Skeletal muscle tissue (tissue), 4 donors: ENCODE results near the gene SCGB1A1. TPM values are rescaled to one million over a fixed set of nuclear protein-coding genes. Genes with fewer than 3 reads are reported as not detected.
"Not testable (repeated sequence)": the region's sequence is repeated elsewhere in the genome, so short reads cannot be mapped to it uniquely, and the experiment has no call there.

Experiments used
- H3K27ac ChIP-seq: one replicate; pipeline ENCODE4 v1.7.0; 2013; ENCODE audit warnings: mild to moderate bottlenecking, low read depth, low read length, inconsistent platforms
- H3K27me3 ChIP-seq, 3 donors: one replicate each; pipeline ENCODE4 v1.7.0; 2013; ENCODE audit warnings: low read length in 3 of 3; ENCODE audit not compliant: control insufficient read depth in 3 of 3, insufficient read depth in 3 of 3
- H3K36me3 ChIP-seq, 3 donors: one replicate each; pipeline ENCODE4 v1.7.0; 2013; ENCODE audit warnings: low read length in 3 of 3; ENCODE audit not compliant: control insufficient read depth in 3 of 3, insufficient read depth in 3 of 3
- H3K4me1 ChIP-seq, 3 donors: one replicate each; pipeline ENCODE4 v1.7.0; 2013; ENCODE audit warnings: low read length in 3 of 3, mild to moderate bottlenecking in 3 of 3; ENCODE audit not compliant: control insufficient read depth in 3 of 3, insufficient read depth in 3 of 3
- H3K4me3 ChIP-seq, 3 donors: one replicate each; pipeline ENCODE4 v1.7.0; 2013; ENCODE audit warnings: low read length in 3 of 3
- H3K9ac ChIP-seq, 3 donors: one replicate each; pipeline ENCODE4 v1.7.0; 2013; ENCODE audit warnings: low read length in 3 of 3, mild to moderate bottlenecking in 3 of 3, moderate library complexity in 2 of 3, low read depth in 1 of 3
- H3K9me3 ChIP-seq, 3 donors: one replicate each; pipeline ENCODE4 v1.7.0; 2013; ENCODE audit warnings: low read length in 3 of 3; ENCODE audit not compliant: control insufficient read depth in 3 of 3
- total RNA-seq: library from RNA; depleted of rRNA; stranded (reverse); fragments of >200 nt; gene quantifications from one replicate; pipeline ENCODE4 v1.2.3, GENCODE V29; 2014
- donor health status: Osteomylitis.

Gene SCGB1A1
- not detected for total RNA-seq

- peak within 1 kb of the TSS; percentile 36 for H3K27ac ChIP-seq
- H3K9ac ChIP-seq, result no peak within 1 kb of the TSS
- H3K4me3 ChIP-seq, result no peak within 1 kb of the TSS
- H3K36me3 ChIP-seq, result no peaks in the 10 kb centered on the region
- H3K4me1 ChIP-seq, result peaks cover 8 to 9% (median 8%) of the 10 kb centered on the region in 3 donors
- no peaks in the 10 kb centered on the region for H3K9me3 ChIP-seq
- no peaks in the 10 kb centered on the region for H3K27me3 ChIP-seq
Observed at GRCh38 chr11:62418733-62419132, at the start of gene SCGB1A1. Gene SCGB1A1 (plus strand): TSS chr11:62419033. CDS start chr11:62419096, 63 bp downstream.

- Histone ChIP-seq H3K27ac (no peak overlapping the region), H3K9ac (no peak overlapping the region), H3K4me3 (no peak overlapping the region), H3K36me3 (no peaks in the 10 kb centered on the region), H3K9me3 (no peaks in the 10 kb centered on the region), H3K27me3 (no peaks in the 10 kb centered on the region), H3K4me1 (no peaks in the 10 kb centered on the region)
Observed at GRCh38 chr11:62370743-62371440, 47.9 kb upstream of the SCGB1A1 start.

- H3K27me3 ChIP-seq, result no peaks in the 10 kb centered on the region
- H3K4me3 ChIP-seq, result no peak overlapping the region
- H3K27ac ChIP-seq, result no peak overlapping the region
- no peaks in the 10 kb centered on the region for H3K36me3 ChIP-seq
- no peaks in the 10 kb centered on the region for H3K4me1 ChIP-seq
- no peak overlapping the region for H3K9ac ChIP-seq
- no peaks in the 10 kb centered on the region for H3K9me3 ChIP-seq
Observed at GRCh38 chr11:62372871-62373270, 46.0 kb upstream of the SCGB1A1 start.

GRCh38 chr11:62373464-62374119 is 45.2 kb upstream of the SCGB1A1 start:
- no peak overlapping the region for H3K27ac ChIP-seq
- no peak overlapping the region for H3K9ac ChIP-seq
- no peak overlapping the region for H3K4me3 ChIP-seq
- no peaks in the 10 kb centered on the region for H3K4me1 ChIP-seq
- no peaks in the 10 kb centered on the region for H3K36me3 ChIP-seq
- H3K9me3 ChIP-seq, result no peaks in the 10 kb centered on the region
- H3K27me3 ChIP-seq, result no peaks in the 10 kb centered on the region

GRCh38 chr11:62374801-62375200 is 44.0 kb upstream of the SCGB1A1 start:
- Histone ChIP-seq H3K9ac (no peak overlapping the region), H3K27ac (no peak overlapping the region), H3K4me1 (no peaks in the 10 kb centered on the region), H3K36me3 (no peaks in the 10 kb centered on the region), H3K27me3 (no peaks in the 10 kb centered on the region), H3K9me3 (no peaks in the 10 kb centered on the region), H3K4me3 (no peak overlapping the region)

GRCh38 chr11:62378459-62379063 is 40.3 kb upstream of the SCGB1A1 start:
- not testable (repeated sequence) for H3K9me3 ChIP-seq, H3K36me3 ChIP-seq, H3K4me1 ChIP-seq, H3K27me3 ChIP-seq, H3K27ac ChIP-seq, H3K9ac ChIP-seq, H3K4me3 ChIP-seq

GRCh38 chr11:62379586-62379985 is 39.2 kb upstream of the SCGB1A1 start:
- H3K9me3 ChIP-seq, H3K4me3 ChIP-seq, H3K27ac ChIP-seq, H3K27me3 ChIP-seq, H3K4me1 ChIP-seq, H3K36me3 ChIP-seq, H3K9ac ChIP-seq: not testable (repeated sequence)

GRCh38 chr11:62380821-62381245 is 38.0 kb upstream of the SCGB1A1 start:
- not testable (repeated sequence) for H3K9me3 ChIP-seq, H3K4me1 ChIP-seq, H3K27me3 ChIP-seq, H3K27ac ChIP-seq, H3K36me3 ChIP-seq, H3K9ac ChIP-seq
- peak overlapping the region in 1 of 3 donors; percentile 22 for H3K4me3 ChIP-seq

- Histone ChIP-seq H3K9ac (no peak overlapping the region), H3K36me3 (no peaks in the 10 kb centered on the region), H3K27me3 (no peaks in the 10 kb centered on the region), H3K27ac (no peak overlapping the region), H3K4me1 (peaks cover 0 to 2% (median 0%) of the 10 kb centered on the region in 3 donors), H3K4me3 (no peak overlapping the region), H3K9me3 (no peaks in the 10 kb centered on the region)
Observed at GRCh38 chr11:62383822-62384221, 35.0 kb upstream of the SCGB1A1 start.

GRCh38 chr11:62386083-62386482 is 32.8 kb upstream of the SCGB1A1 start:
- not testable (repeated sequence) for H3K4me3 ChIP-seq, H3K27ac ChIP-seq, H3K36me3 ChIP-seq, H3K9me3 ChIP-seq, H3K9ac ChIP-seq, H3K27me3 ChIP-seq, H3K4me1 ChIP-seq
